Astrocyte of the spinal cord (primary cell): ENCODE measurements around the gene ZNF397.
A peak's percentile ranks its signal among the peaks of the same experiment; 100 is the strongest.
"Not testable (repeated sequence)": the region's sequence is repeated elsewhere in the genome, so short reads cannot be mapped to it uniquely, and the experiment has no call there.

Source experiments
- DNase-seq: peaks from one replicate; pipeline ENCODE4 v3.0.0; 2011; ENCODE audit warnings: low read depth, low spot score
- H3K4me3 ChIP-seq: 2 replicates; pipeline ENCODE4 v1.5.1; 2011; ENCODE audit warnings: low read depth, mild to moderate bottlenecking, low read length, moderate library complexity
- in situ Hi-C: cut with HindIII; loops from 2 replicates; pipeline ENCODE4 v1.10.0; 2017; ENCODE audit warnings: low sequenced_read_pairs
- TF ChIP-seq, protein P1 (sequence below): IDR thresholded peaks from 2 replicates; pipeline ENCODE4 v1.5.1; 2012; ENCODE audit warnings: low read depth, mild to moderate bottlenecking, low read length, inconsistent platforms

Gene ZNF397

DNA sequence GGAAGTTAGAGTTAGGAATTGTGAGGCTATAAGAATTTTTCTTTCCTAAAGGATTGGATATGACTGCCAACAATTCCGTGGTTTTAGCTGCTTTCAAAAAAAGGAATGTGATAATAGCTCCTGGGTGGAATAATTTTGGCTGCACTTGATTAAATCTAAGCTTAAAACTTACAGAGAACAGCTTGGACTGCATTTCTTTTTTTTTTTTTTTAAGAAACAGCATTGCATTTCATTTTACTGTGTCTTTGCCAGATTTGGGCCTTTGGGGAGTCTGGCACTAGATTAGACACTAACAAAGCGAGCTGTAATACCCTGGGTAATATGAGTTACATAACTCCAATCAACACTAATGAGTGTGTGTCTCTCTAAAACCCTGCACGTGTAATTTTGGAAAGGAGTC is 37.8 kb upstream of the ZNF397 start:
- in situ Hi-C loops, result no loop called here
- no peak overlapping the region for H3K4me3 ChIP-seq
- peak; percentile 24 for DNase-seq
- TF ChIP-seq, protein P1, sequence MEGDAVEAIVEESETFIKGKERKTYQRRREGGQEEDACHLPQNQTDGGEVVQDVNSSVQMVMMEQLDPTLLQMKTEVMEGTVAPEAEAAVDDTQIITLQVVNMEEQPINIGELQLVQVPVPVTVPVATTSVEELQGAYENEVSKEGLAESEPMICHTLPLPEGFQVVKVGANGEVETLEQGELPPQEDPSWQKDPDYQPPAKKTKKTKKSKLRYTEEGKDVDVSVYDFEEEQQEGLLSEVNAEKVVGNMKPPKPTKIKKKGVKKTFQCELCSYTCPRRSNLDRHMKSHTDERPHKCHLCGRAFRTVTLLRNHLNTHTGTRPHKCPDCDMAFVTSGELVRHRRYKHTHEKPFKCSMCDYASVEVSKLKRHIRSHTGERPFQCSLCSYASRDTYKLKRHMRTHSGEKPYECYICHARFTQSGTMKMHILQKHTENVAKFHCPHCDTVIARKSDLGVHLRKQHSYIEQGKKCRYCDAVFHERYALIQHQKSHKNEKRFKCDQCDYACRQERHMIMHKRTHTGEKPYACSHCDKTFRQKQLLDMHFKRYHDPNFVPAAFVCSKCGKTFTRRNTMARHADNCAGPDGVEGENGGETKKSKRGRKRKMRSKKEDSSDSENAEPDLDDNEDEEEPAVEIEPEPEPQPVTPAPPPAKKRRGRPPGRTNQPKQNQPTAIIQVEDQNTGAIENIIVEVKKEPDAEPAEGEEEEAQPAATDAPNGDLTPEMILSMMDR, result no peak

DNA sequence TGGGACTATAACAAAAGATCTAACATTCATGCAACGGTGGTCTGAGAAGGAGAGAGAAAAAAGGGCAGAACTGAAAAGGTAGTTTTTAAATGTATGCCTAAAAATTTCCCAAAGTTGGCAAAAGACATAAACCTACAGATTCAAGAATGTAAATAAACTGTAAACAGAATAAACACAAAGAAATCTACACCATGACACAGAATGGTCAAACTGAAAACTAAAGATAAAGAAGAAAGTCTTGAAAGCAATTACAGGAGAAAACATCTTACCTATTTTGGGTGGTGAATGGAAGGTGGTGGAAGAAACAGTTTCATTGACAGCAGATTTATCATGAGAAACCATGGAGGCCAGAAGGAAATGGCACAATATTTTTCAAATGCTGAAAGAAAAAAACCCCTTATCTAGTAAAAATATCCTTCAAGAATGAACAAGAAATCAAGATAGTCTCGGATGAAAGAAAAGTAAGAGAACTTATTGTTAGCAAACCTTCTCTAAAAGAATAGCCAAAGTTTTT is 35.6 kb upstream of the ZNF397 start:
- no peak for DNase-seq
- no peak overlapping the region for H3K4me3 ChIP-seq
- in situ Hi-C loops, result no loop called here
- TF ChIP-seq, protein P1, result no peak

DNA sequence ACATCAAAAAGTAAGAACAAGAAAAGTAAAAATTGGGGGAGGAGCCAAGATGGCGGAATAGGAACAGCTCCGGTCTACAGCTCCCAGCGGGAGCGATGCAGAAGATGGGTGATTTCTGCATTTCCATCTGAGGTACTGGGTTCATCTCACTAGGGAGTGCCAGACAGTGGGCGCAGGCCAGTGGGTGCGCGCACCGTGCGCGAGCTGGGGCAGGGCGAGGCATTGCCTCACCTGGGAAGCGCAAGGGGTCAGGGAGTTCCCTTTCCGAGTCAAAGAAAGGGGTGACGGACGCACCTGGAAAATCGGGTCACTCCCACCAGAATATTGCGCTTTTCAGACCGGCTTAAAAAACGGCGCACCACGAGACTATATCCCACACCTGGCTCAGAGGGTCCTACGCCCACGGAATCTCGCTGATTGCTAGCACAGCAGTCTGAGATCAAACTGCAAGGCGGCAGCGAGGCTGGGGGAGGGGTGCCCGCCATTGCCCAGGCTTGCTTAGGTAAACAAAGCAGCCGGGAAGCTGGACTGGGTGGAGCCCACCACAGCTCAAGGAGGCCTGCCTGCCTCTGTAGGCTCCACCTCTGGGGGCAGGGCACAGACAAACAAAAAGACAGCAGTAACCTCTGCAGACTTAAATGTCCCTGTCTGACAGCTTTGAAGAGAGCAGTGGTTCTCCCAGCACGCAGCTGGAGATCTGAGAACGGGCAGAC is 34.9 kb upstream of the ZNF397 start:
- H3K4me3 ChIP-seq, in situ Hi-C loops, DNase-seq: not testable (repeated sequence)

DNA sequence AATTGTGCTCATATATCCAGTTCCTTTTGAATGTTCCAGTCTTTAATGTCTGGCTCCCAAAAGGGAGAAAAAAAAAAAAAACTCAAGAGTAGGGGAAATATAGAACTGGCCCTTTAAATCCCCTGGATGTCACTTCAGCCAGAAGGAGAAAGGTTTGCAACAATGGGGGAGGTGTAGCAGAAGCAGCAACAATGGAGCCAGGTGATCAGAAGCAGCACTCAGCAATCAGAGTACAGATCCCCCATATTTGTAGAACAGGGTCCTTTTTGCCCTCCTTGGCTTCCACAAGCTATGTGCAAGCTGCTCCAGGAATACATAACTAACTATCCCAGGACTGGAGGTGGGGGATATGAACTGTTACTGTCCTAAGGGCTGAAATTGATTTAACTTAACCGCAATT is 25.8 kb upstream of the ZNF397 start:
- TF ChIP-seq, protein P1, result no peak
- DNase-seq, result no peak
- H3K4me3 ChIP-seq, result no peak overlapping the region
- in situ Hi-C loops, result no loop called here

DNA sequence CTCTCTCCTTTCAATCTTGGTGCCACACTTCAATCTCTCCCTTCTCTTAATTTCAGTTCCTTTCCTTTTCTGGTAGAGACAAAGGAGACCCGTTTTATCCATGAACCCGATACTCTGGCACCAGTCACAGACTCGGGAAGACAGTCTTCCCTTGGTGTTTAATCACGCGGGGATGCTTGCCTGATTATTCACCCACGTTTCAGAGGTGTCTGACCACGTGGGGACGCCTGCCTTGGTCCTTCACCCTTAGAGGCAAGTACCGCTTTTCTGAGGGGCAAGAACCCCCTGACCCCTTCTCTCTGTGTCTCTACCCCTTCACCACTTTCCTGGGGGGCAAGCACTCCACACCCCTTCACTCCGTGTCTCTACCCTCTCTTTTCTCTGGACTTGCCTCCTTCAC is 24.2 kb upstream of the ZNF397 start:
- DNase-seq, H3K4me3 ChIP-seq, in situ Hi-C loops: not testable (repeated sequence)

DNA sequence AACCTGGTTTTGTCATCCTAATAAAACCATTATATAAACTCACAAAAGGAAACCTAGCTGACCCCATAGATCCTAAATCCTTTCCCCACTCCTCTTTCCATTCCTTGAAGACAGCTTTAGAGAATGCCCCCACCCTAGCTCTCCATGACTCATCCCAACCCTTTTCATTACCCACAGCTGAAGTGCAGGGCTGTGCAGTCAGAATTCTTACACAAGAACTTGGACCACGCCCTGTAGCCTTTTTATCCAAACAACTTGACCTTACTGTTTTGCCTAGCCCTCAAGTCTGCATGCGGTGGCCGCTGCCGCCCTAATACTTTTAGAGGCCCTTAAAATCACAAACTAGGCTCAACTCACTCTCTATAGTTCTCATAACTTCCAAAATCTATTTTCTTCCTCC is 21.5 kb upstream of the ZNF397 start:
- in situ Hi-C loops, DNase-seq: not testable (repeated sequence)

DNA sequence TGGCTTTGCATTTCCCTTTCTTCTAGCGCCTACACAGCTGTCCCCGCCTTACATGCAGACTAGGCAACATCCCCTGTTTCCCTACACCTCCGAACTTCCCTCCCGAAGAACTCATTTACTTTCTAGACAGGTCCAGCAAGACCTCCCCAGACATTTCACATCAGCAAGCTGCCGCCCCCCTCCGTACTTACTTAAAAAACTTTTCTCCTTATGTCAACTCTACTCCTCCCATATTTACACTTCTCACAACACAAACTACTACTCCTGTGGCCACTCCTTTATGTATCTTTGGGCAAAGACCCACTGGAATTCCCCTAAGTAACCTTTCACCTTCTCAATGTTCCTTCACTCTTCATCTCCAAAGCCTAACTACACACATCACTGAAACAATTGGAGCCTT is 20.4 kb upstream of the ZNF397 start:
- DNase-seq, result no peak
- no peak overlapping the region for H3K4me3 ChIP-seq
- in situ Hi-C loops, result no loop called here
- TF ChIP-seq, protein P1, result no peak

More for the DNA sequence above, 21.5 kb upstream of the ZNF397 start:
- not testable (repeated sequence) for H3K4me3 ChIP-seq

DNA sequence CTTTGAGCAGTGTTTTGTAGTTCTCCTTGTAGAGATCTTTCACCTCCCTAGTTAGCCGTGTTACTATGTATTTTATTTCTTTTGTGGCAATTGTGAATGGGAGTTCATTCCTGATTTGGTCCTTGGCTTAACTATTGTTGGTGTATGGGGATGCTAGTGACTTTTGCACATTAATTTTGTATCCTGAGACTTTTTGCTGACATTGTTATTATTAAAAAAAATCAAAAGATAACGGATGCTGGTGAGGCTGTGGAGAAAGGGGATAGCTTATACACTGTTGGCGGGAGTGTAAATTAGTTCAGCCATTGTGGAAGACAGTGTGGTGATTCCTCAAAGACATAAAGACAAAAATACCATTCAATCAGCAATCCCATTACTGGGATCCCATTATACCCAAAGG is 17.0 kb upstream of the ZNF397 start:
- no peak overlapping the region for H3K4me3 ChIP-seq
- TF ChIP-seq, protein P1, result no peak
- in situ Hi-C loops, result no loop called here
- DNase-seq, result no peak
